H1 (cell line): Measurements from ENCODE around the gene SMG1.
"Not testable (repeated sequence)": the region's sequence is repeated elsewhere in the genome, so short reads cannot be mapped to it uniquely, and the experiment has no call there.

ENCODE experiments used
- CREB1 ChIP-seq: IDR thresholded peaks from 2 replicates; pipeline ENCODE4 v1.6.1; 2012; ENCODE audit warnings: inconsistent platforms
- PHF8 ChIP-seq: fragments of 200-600 bp; sonication (generic); conservative IDR thresholded peaks from 2 replicates; pipeline ENCODE4 v1.7.1; 2012; ENCODE audit warnings: low read depth, mild to moderate bottlenecking, inconsistent platforms, low read length, moderate library complexity
- POLR2AphosphoS5 ChIP-seq: IDR thresholded peaks from 2 replicates; pipeline ENCODE4 v1.6.1; 2011; ENCODE audit warnings: low read depth, low read length
- RFX5 ChIP-seq: IDR thresholded peaks from 2 replicates; pipeline ENCODE4 v1.6.1; 2011; ENCODE audit warnings: low read depth, low read length, improper control_type of control experiment, borderline replicate concordance
- TAF1 ChIP-seq: IDR thresholded peaks from 2 replicates; pipeline ENCODE4 v1.6.1; 2011; ENCODE audit warnings: mild to moderate bottlenecking, low read depth, low read length
- ZNF274 ChIP-seq: IDR thresholded peaks from 2 replicates; pipeline ENCODE4 v1.7.0; 2012; ENCODE audit warnings: low read length, borderline replicate concordance; ENCODE audit errors: extremely low read depth

DNA sequence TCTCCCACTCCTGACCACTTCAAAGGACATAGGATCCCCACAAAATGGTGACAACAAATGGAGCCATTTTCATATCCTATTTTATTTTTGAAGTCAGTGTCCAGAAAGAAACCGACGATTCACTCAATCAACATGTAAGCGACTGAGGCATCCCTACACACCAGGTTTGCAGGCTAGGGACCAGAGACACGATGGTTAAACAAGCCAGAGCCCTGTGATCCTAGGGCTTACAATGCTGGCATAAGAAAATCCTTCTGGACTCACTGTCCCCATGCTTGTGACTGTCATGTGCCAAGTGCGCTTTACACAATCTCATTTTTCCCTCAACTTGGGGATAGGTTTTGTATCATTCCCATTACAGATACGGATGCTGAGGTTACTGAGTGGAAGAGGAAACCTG lies 145.0 kb downstream of the SMG1 start:
- not testable (repeated sequence) for TF ChIP-seq PHF8, CREB1, RFX5, ZNF274, TAF1
- TF ChIP-seq POLR2AphosphoS5 = peak; percentile 14; the same call in 1 of the 2 replicates
